H1 (cell line): Measurements from ENCODE around the gene RADIL. TPM values are rescaled to one million over a fixed set of nuclear protein-coding genes. Genes with fewer than 3 reads are reported as not detected.

Source experiments
- CTCF ChIA-PET: fragments of 300-600 bp; sonication (Branson Sonifier 250); formaldehyde crosslinking; loops from one replicate; lab custom pipeline; 2021; ENCODE audit not compliant: partially characterized antibody; lab: Charles Lee
- POLR2A ChIA-PET: fragments of 300-600 bp; sonication (Branson Sonifier 250); formaldehyde crosslinking; loops from one replicate; lab custom pipeline; 2021; ENCODE audit warnings: inconsistent platforms; ENCODE audit not compliant: partially characterized antibody; lab: Charles Lee
- DNase-seq, 2 experiments: peaks; one replicate each; pipeline versions ENCODE4 v3.0.0 to v3.0.0-alpha.2; 2010 to 2022; ENCODE audit warnings: low spot score in 2 of 2, low read depth in 1 of 2, mixed read lengths in 1 of 2
- FAIRE-seq: peaks from 2 replicates; lab custom pipeline; 2011; peaks lifted over from hg19 to GRCh38; lab: Jason Lieb, UNC
- H2AFZ ChIP-seq: 2 replicates; pipeline ENCODE4 v1.8.1; 2012; ENCODE audit warnings: low read length, inconsistent platforms
- H2AK5ac ChIP-seq: 2 replicates; pipeline ENCODE4 v1.6.1; 2013; ENCODE audit warnings: low read depth, low read length
- H2BK120ac ChIP-seq: replicated peaks from 2 replicates; pipeline ENCODE3; 2013; ENCODE audit warnings: low read depth, low read length, inconsistent platforms
- H2BK12ac ChIP-seq: 2 replicates; pipeline ENCODE4 v1.6.1; 2013; ENCODE audit warnings: low read depth, low read length
- H2BK15ac ChIP-seq: 2 replicates; pipeline ENCODE4 v1.6.1; 2013; ENCODE audit warnings: low read length
- H2BK20ac ChIP-seq: 2 replicates; pipeline ENCODE4 v1.6.1; 2013; ENCODE audit warnings: low read length
- H2BK5ac ChIP-seq: 2 replicates; pipeline ENCODE4 v1.6.1; 2013; ENCODE audit warnings: low read depth, low read length
- H3K14ac ChIP-seq: 2 replicates; pipeline ENCODE4 v1.6.1; 2013; ENCODE audit warnings: inconsistent platforms; ENCODE audit not compliant: insufficient read length
- H3K18ac ChIP-seq: 2 replicates; pipeline ENCODE4 v1.6.1; 2013; ENCODE audit warnings: low read length; ENCODE audit errors: extremely low read depth
- H3K23ac ChIP-seq: 2 replicates; pipeline ENCODE4 v1.6.1; 2013; ENCODE audit warnings: inconsistent platforms; ENCODE audit not compliant: insufficient read length
- H3K23me2 ChIP-seq: 2 replicates; pipeline ENCODE4 v1.6.1; 2013; ENCODE audit warnings: low read depth, low read length
- H3K27ac ChIP-seq: 2 replicates; pipeline ENCODE4 v1.6.1; 2011; ENCODE audit warnings: low read depth, low read length, inconsistent platforms
- H3K27me3 ChIP-seq, 4 experiments: replicated peaks in 1 of 4; 1 replicate in 1 of 4; 2 replicates in 3 of 4; pipeline versions ENCODE4 v1.6.1 to v1.8.1; 2011 to 2013; ENCODE audit warnings: low read length in 3 of 4, mild to moderate bottlenecking in 3 of 4, inconsistent platforms in 2 of 4, mixed read lengths in 2 of 4, moderate library complexity in 1 of 4; ENCODE audit not compliant: control insufficient read depth in 3 of 4, insufficient read depth in 3 of 4; ENCODE audit errors: extremely low read depth in 1 of 4
- H3K36me3 ChIP-seq, 4 experiments: 2 replicates each; pipeline versions ENCODE4 v1.6.1 to v1.8.1; 2011 to 2013; ENCODE audit warnings: mild to moderate bottlenecking in 4 of 4, low read length in 3 of 4, moderate library complexity in 2 of 4, control low read depth in 1 of 4, inconsistent platforms in 1 of 4; ENCODE audit not compliant: insufficient read depth in 4 of 4, control insufficient read depth in 2 of 4
- H3K4ac ChIP-seq: replicated peaks from 2 replicates; pipeline ENCODE3; 2013; ENCODE audit warnings: low read length, low read depth, mixed read lengths, inconsistent platforms; ENCODE audit not compliant: insufficient read length
- H3K4me1 ChIP-seq, 4 experiments: replicated peaks in 1 of 4; 1 replicate in 1 of 4; 2 replicates in 3 of 4; pipeline versions ENCODE4 v1.6.1 to v1.8.1; 2011 to 2013; ENCODE audit warnings: low read length in 3 of 4, inconsistent platforms in 2 of 4, mixed read lengths in 1 of 4; ENCODE audit not compliant: insufficient read depth in 4 of 4, control insufficient read depth in 3 of 4
- H3K4me2 ChIP-seq, 2 experiments: 2 replicates each; pipeline versions ENCODE4 v1.6.1 to v1.8.1; 2011 to 2013; ENCODE audit warnings: low read depth in 2 of 2, low read length in 2 of 2, control low read depth in 1 of 2, inconsistent platforms in 1 of 2, mild to moderate bottlenecking in 1 of 2; ENCODE audit not compliant: insufficient read depth in 1 of 2
- H3K4me3 ChIP-seq, 4 experiments: fragments of 200-600, 300-600 bp in 1 of 4; sonication (generic), shearing (Covaris generic), sonication (Bioruptor Twin) in 1 of 4; 2 replicates each; pipeline versions ENCODE4 v1.5.1 to v1.8.1; 2011 to 2016; ENCODE audit warnings: low read length in 4 of 4, low read depth in 3 of 4, control low read depth in 2 of 4, inconsistent platforms in 2 of 4, mild to moderate bottlenecking in 2 of 4, mixed read lengths in 1 of 4, moderate library complexity in 1 of 4; ENCODE audit not compliant: insufficient read depth in 2 of 4; ENCODE audit errors: extremely low read depth in 1 of 4
- H3K56ac ChIP-seq: replicated peaks from 2 replicates; pipeline ENCODE3; 2013; ENCODE audit warnings: low read depth, mild to moderate bottlenecking, mixed read lengths, low read length, inconsistent platforms; ENCODE audit not compliant: insufficient read length
- H3K79me1 ChIP-seq: 2 replicates; pipeline ENCODE4 v1.6.1; 2013; ENCODE audit warnings: low read depth, low read length, control low read depth
- H3K79me2 ChIP-seq, 2 experiments: 2 replicates each; pipeline versions ENCODE4 v1.6.1 to v1.8.1; 2012 to 2013; ENCODE audit warnings: low read length in 2 of 2, mild to moderate bottlenecking in 2 of 2, inconsistent platforms in 1 of 2; ENCODE audit not compliant: insufficient read depth in 2 of 2, control insufficient read depth in 1 of 2
- H3K9ac ChIP-seq, 4 experiments: replicated peaks in 1 of 4; 1 replicate in 1 of 4; 2 replicates in 3 of 4; pipeline versions ENCODE4 v1.6.1 to v1.8.1; 2011 to 2013; ENCODE audit warnings: low read depth in 3 of 4, low read length in 3 of 4, control low read depth in 2 of 4, mild to moderate bottlenecking in 2 of 4, moderate library complexity in 2 of 4, inconsistent platforms in 1 of 4; ENCODE audit errors: extremely low read depth in 1 of 4
- H3K9me3 ChIP-seq, 2 experiments: 2 replicates each; pipeline versions ENCODE4 v1.6.1 to v1.8.1; 2012 to 2013; ENCODE audit warnings: mild to moderate bottlenecking in 2 of 2, moderate library complexity in 2 of 2, control low read depth in 1 of 2, inconsistent platforms in 1 of 2, low read depth in 1 of 2, low read length in 1 of 2, mixed read lengths in 1 of 2; ENCODE audit not compliant: insufficient read depth in 2 of 2
- H4K20me1 ChIP-seq, 2 experiments: replicated peaks in 1 of 2; 2 replicates each; pipeline versions ENCODE3 to v1.8.1; 2011 to 2013; ENCODE audit warnings: inconsistent platforms in 2 of 2, low read length in 2 of 2, mild to moderate bottlenecking in 1 of 2; ENCODE audit not compliant: insufficient read depth in 2 of 2, control insufficient read depth in 1 of 2
- H4K5ac ChIP-seq: 2 replicates; pipeline ENCODE4 v1.6.1; 2013; ENCODE audit warnings: low read length, low read depth, mixed read lengths, inconsistent platforms; ENCODE audit not compliant: insufficient read length
- H4K8ac ChIP-seq: 2 replicates; pipeline ENCODE4 v1.8.0; 2013; ENCODE audit warnings: mild to moderate bottlenecking, moderate library complexity, low read length, inconsistent platforms; ENCODE audit not compliant: insufficient read depth; ENCODE audit errors: extremely low read depth
- H4K91ac ChIP-seq: replicated peaks from 2 replicates; pipeline ENCODE3; 2013; ENCODE audit warnings: low read length, mixed read lengths, inconsistent platforms; ENCODE audit not compliant: insufficient read length
- USF2 ChIP-seq: IDR thresholded peaks from 2 replicates; pipeline ENCODE4 v1.6.1; 2011; ENCODE audit warnings: low read length, improper control_type of control experiment
- whole genome bisulfite sequencing, 2 experiments: shearing (Covaris generic) in 1 of 2; methylation state at CpG; one replicate each; pipeline versions ENCODE4 v1.1.6 to v1.1.7; 2013 to 2015; ENCODE audit warnings: low lambda C conversion rate in 2 of 2, mixed read lengths in 2 of 2, inconsistent platforms in 1 of 2, low coverage in 1 of 2, missing lambda C conversion rate in 1 of 2; ENCODE audit not compliant: insufficient replicate concordance in 2 of 2, insufficient coverage in 1 of 2, insufficient read length in 1 of 2; ENCODE audit errors: extremely low coverage in 1 of 2, missing lambda C conversion rate in 1 of 2; 5-methylcytosine and 5-hydroxymethylcytosine counted together
- polyA plus RNA-seq, 7 experiments: library from polyadenylated mRNA; depleted of rRNA in 3 of 7; stranded (reverse) in 5 of 7; unstranded in 2 of 7; fragments of >200 nt in 5 of 7; fragments of 200-250 nt in 2 of 7; gene quantifications; 1 replicate in 5 of 7; 2 replicates in 1 of 7; 4 replicates in 1 of 7; pipeline versions ENCODE4 v1.2.1 to v1.2.3, GENCODE V29; 2011 to 2013; ENCODE audit warnings: missing spikeins in 2 of 7, mixed read lengths in 2 of 7
- total RNA-seq: library from RNA; stranded (reverse); fragmentation: NEBNext Ultra II Directional; extraction: Animal tissue kit (Norgen Biotek cat#: 25700); gene quantifications from 2 replicates; pipeline ENCODE4 v1.2.1, GENCODE V29; 2021
- TF ChIP-seq, protein P1 (sequence below): IDR thresholded peaks from 2 replicates; pipeline ENCODE4 v1.6.1; 2012; ENCODE audit warnings: inconsistent platforms

RADIL gene
- total and polyA plus RNA-seq, 2 of the 8 experiments (the other 6 are each of a cell fraction or from before 2014, with no cell fraction given): 5.0 to 5.4 TPM

DNA sequence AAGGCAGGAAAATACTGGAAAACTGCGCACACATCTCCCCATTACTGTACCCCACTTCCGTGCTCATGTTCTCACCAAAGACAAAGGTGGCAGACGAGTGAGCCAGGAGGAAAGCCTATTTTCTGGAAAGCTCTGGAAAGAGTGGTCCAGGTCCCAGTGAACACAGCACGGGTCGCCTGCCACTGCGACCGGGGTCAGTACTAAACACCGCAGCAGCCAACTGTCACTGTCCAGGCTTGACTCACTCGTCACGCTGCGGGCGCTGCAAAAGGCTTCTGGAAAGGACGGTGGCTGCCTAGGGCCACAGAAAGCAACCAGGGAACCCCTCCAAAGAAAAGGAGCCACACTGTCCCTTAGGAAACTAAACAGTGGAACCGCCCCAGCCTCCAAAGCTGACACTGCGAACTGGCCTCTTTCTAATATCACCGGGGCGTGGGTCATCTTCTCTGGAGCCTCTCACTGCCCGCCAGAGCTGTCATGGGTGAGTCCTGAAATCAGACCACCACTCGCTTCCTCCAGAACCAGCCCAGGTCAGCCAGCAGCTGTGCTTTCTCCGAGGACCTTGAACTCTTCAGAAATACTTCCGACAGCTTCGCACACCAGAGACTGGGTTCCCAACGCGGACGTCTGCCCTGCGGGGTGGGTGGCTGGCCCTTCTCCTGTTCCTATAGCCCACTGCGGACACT, 4.0 kb downstream of the RADIL start:
- Histone ChIP-seq H2BK5ac (no peak overlapping the region), H3K36me3 (no peaks in the 10 kb centered on the region; a peak in 1 of 8 replicates), H3K23me2 (peaks cover 11% of the 10 kb centered on the region; the same call in 1 of the 2 replicates), H4K91ac (no peak overlapping the region), H3K9me3 (no peaks in the 10 kb centered on the region), H3K23ac (no peak overlapping the region), H3K18ac (no peak overlapping the region), H3K4ac (no peak overlapping the region), H3K14ac (no peak overlapping the region), H3K27ac (no peak overlapping the region), H3K4me2 (no peak overlapping the region), H3K9ac (no peak overlapping the region), H4K20me1 (no peaks in the 10 kb centered on the region), H2AK5ac (no peak overlapping the region), H4K5ac (no peak overlapping the region), H2BK15ac (no peak overlapping the region), H3K4me1 (peaks cover 0 to 5% (median 2%) of the 10 kb centered on the region in 4 experiments; a peak in 3 of 7 replicates), H3K56ac (no peak overlapping the region), H3K4me3 (no peak overlapping the region), H2BK20ac (no peak overlapping the region), H2BK120ac (no peak overlapping the region), H4K8ac (no peak overlapping the region), H2BK12ac (no peak overlapping the region), H3K79me1 (no peaks in the 10 kb centered on the region), H3K79me2 (no peaks in the 10 kb centered on the region), H3K27me3 (peaks cover 0 to 9% (median 2%) of the 10 kb centered on the region in 4 experiments; a peak in 2 of 7 replicates), H2AFZ (no peak overlapping the region)
- POLR2A ChIA-PET: no interaction called here
- WGBS, 2 experiments: 81% methylated on average over 11 of the region's 27 CpGs; no CpG with 5 or more reads in 1 of the 2 experiments
- DNase-seq (no peak), FAIRE-seq (no peak)
- CTCF ChIA-PET: interaction anchor here (4.8 kb wide), 1 partner anchor 49 kb away, joined by 47 read pairs; no protein-coding TSS in a partner anchor
- TF ChIP-seq USF2: no peak
- TF ChIP-seq, protein P1, sequence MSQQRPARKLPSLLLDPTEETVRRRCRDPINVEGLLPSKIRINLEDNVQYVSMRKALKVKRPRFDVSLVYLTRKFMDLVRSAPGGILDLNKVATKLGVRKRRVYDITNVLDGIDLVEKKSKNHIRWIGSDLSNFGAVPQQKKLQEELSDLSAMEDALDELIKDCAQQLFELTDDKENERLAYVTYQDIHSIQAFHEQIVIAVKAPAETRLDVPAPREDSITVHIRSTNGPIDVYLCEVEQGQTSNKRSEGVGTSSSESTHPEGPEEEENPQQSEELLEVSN: no peak
